Calu3 (cell line): ENCODE results near the gene SORBS2. TPM values are rescaled to one million over a fixed set of nuclear protein-coding genes. Genes with fewer than 3 reads are reported as not detected.

Source experiments
- BruUV-seq: library from RNA; stranded (reverse); fragments of 400-500 nt; replicated peaks from 2 replicates; lab custom pipeline; 2021; lab: Mats Ljungman, UMichigan
- CTCF ChIA-PET: fragments of 300-600 bp; sonication (Branson Sonifier 250); formaldehyde crosslinking; loops from one replicate; lab custom pipeline; 2022; ENCODE audit warnings: antibody characterized with exemption; lab: Charles Lee
- DNase-seq: peaks from one replicate; pipeline ENCODE4 v3.0.0; 2022
- H3K27ac Mint-ChIP-seq: one replicate; pipeline ENCODE4 v1.8.0; 2022; ENCODE audit warnings: mixed read lengths; ENCODE audit not compliant: unreplicated experiment
- H3K27me3 Mint-ChIP-seq: one replicate; pipeline ENCODE4 v1.8.0; 2022; ENCODE audit warnings: mixed read lengths; ENCODE audit not compliant: unreplicated experiment
- H3K36me3 Mint-ChIP-seq: one replicate; pipeline ENCODE4 v1.8.0; 2022; ENCODE audit warnings: mild to moderate bottlenecking, moderate library complexity, mixed read lengths; ENCODE audit not compliant: insufficient read depth, unreplicated experiment
- H3K4me1 Mint-ChIP-seq: one replicate; pipeline ENCODE4 v1.8.0; 2022; ENCODE audit warnings: mild to moderate bottlenecking, low read depth, mixed read lengths; ENCODE audit not compliant: unreplicated experiment
- H3K4me3 Mint-ChIP-seq: one replicate; pipeline ENCODE4 v1.8.0; 2022; ENCODE audit warnings: mild to moderate bottlenecking, low read depth, moderate library complexity, mixed read lengths; ENCODE audit not compliant: unreplicated experiment
- H3K9me3 Mint-ChIP-seq: one replicate; pipeline ENCODE4 v1.8.0; 2022; ENCODE audit warnings: low read depth, mixed read lengths; ENCODE audit not compliant: unreplicated experiment
- CTCF ChIP-seq: fragments of 200-600 bp; IDR thresholded peaks from one replicate; pipeline ENCODE4 v1.8.0; 2022; ENCODE audit warnings: antibody characterized with exemption; ENCODE audit not compliant: unreplicated experiment
- intact Hi-C: fragments of 100-400 bp; cut with micrococcal nuclease; formaldehyde crosslinking; loops from one replicate; pipeline ENCODE4 v1.10.0; 2022; ENCODE audit not compliant: unreplicated experiment
- total RNA-seq: library from RNA; stranded (reverse); gene quantifications from 2 replicates; pipeline ENCODE4 v1.2.3, GENCODE V29; 2022

SORBS2 gene
- total RNA-seq, 1 experiment from 2014 or later, result 52.8 TPM

GRCh38 chr4:185738038-185738552 lies 73.9 kb downstream of the SORBS2 start:
- H3K4me3 Mint-ChIP-seq, result no peak overlapping the region
- CTCF ChIA-PET, result no interaction called here
- no peak for TF ChIP-seq CTCF
- H3K36me3 Mint-ChIP-seq, result no peaks in the 10 kb centered on the region
- DNase-seq, result no peak
- H3K4me1 Mint-ChIP-seq, result peaks cover 9% of the 10 kb centered on the region
- no peaks in the 10 kb centered on the region for H3K9me3 Mint-ChIP-seq
- intact Hi-C loops, result no loop called here
- H3K27me3 Mint-ChIP-seq, result no peaks in the 10 kb centered on the region
- no TSS peak for BruUV-seq
- no peak overlapping the region for H3K27ac Mint-ChIP-seq

- intact Hi-C loops, result no loop called here
- no peaks in the 10 kb centered on the region for H3K27me3 Mint-ChIP-seq
- H3K27ac Mint-ChIP-seq, result no peak overlapping the region
- peaks cover 9% of the 10 kb centered on the region for H3K4me1 Mint-ChIP-seq
- no TSS peak for BruUV-seq
- H3K36me3 Mint-ChIP-seq, result no peaks in the 10 kb centered on the region
- no peaks in the 10 kb centered on the region for H3K9me3 Mint-ChIP-seq
- CTCF ChIA-PET, result no interaction called here
- DNase-seq, result no peak
- TF ChIP-seq CTCF, result no peak
- H3K4me3 Mint-ChIP-seq, result no peak overlapping the region
These were observed 74.4 kb downstream of the SORBS2 start for GRCh38 chr4:185737489-185738037.

- BruUV-seq, result no TSS peak
- no peaks in the 10 kb centered on the region for H3K9me3 Mint-ChIP-seq
- no peaks in the 10 kb centered on the region for H3K36me3 Mint-ChIP-seq
- H3K4me1 Mint-ChIP-seq, result peaks cover 9% of the 10 kb centered on the region
- no peak overlapping the region for H3K27ac Mint-ChIP-seq
- no peak for TF ChIP-seq CTCF
- no peak for DNase-seq
- intact Hi-C loops, result no loop called here
- H3K4me3 Mint-ChIP-seq, result no peak overlapping the region
- H3K27me3 Mint-ChIP-seq, result no peaks in the 10 kb centered on the region
- CTCF ChIA-PET, result no interaction called here
These were observed 75.1 kb downstream of the SORBS2 start for GRCh38 chr4:185736882-185737281.

- Mint-ChIP-seq H3K27ac (no peak overlapping the region), H3K4me1 (peaks cover 8% of the 10 kb centered on the region)
These were observed 76.1 kb downstream of the SORBS2 start for GRCh38 chr4:185735866-185736400.

More at GRCh38 chr4:185735866-185736400, 76.1 kb downstream of the SORBS2 start:
- H3K36me3 Mint-ChIP-seq, result no peaks in the 10 kb centered on the region
- no TSS peak for BruUV-seq
- DNase-seq, result no peak
- intact Hi-C loops, result no loop called here
- H3K4me3 Mint-ChIP-seq, result no peak overlapping the region
- TF ChIP-seq CTCF, result no peak
- CTCF ChIA-PET, result no interaction called here
- H3K27me3 Mint-ChIP-seq, result no peaks in the 10 kb centered on the region
- H3K9me3 Mint-ChIP-seq, result no peaks in the 10 kb centered on the region
